Measurements from ENCODE around the gene SDC1.

GRCh38 chr2:20210462-20210861 is 14.5 kb downstream of the SDC1 start:
- TF ChIP-seq CTCF (conservative IDR thresholded peaks at IDR 0.05 in 1 of 2, IDR thresholded peaks at IDR 0.05 in 1 of 2; ENCODE audit: extremely low read depth in 1 of 2, insufficient read depth in 1 of 2, low read depth in 1 of 2, low read length in 2 of 2) = no peak
- TF ChIP-seq EZH2 (IDR thresholded peaks at IDR 0.05; ENCODE audit: borderline replicate concordance, low read length) = no peak

Measured in mammary epithelial cell (primary cell).